Muscle of back (tissue), 11 donors: Measurements from ENCODE around the gene OXT. TPM values are rescaled to one million over a fixed set of nuclear protein-coding genes. Genes with fewer than 3 reads are reported as not detected.

Experiments used
- DNase-seq, 3 donors: peaks; one replicate each; pipeline versions ENCODE4 v3.0.0 to v3.0.0-alpha.2; 2013
- polyA plus RNA-seq, 10 donors: library from polyadenylated mRNA; unstranded; fragments of 120-200 nt; gene quantifications; one replicate each; pipeline ENCODE4 v1.2.1, GENCODE V29; 2013; ENCODE audit not compliant: insufficient read length in 10 of 10

Gene OXT
- polyA plus RNA-seq, 10 donors = 0.35 to 1.3 (median 0.74) TPM; not detected in 3

DNA sequence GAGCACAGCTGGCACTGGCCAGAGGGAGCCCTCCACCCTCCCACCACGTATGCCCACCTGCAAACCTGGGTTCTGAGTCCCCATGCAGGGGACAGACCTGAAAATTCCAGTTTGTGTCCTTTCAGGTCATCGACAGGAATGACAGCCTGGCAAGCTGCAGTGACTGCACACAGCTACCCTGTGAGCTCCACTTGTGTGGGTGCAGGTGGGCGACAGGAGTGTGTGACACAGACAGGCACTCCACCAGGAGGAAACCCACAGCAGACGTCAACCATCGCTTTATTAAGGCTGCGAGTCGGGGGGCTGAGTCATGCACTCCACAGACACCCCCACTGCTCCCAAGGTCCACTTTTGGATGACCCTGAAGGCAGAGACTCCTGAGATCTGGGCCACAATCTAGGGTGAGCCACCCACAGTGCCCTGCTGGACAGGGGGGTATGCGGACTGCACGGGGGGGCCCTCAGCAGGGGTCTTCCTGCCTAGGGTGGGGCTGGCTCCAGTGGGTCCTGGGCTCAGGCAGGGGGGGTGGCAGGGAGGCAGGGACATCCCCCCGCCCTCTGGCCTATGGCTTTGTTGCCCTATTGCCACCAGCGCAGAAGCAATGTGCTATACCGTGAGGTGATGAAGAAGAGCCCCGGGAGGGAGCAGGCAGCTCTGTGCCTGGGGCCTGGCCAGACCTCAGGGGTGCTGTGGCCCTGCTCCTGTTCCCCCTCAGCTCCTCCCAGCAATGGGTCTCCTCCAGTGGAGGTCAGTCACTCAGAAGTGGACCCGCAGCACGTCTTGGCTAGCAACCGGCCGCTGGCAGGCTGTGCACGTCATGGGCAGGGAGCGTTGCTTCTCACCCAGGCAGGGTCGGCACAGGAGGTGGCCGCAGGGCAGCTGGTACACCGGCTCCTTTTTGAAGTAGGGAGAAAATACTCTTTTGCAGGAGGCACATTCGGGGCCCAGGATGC is 38.2 kb downstream of the OXT start:
- no peak for DNase-seq

DNA sequence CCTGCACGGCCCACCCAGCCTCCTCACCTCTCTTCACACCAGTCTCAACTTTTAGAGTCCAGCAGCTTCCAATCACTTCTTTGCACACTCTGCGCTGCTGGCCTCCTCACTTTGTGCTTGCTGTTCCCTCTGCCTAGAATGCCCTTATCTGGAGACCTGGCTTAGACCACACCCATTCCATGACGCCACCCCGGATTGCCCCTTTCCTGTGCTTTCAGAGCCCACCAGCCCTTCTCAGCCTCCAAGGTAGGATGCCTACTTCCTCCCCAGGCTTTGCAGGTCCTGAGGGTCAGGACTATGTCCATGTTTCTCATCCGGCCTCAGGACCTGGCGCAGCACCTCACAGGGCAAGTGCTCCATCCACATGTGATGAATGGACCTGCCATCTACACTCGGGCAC is 40.1 kb downstream of the OXT start:
- DNase-seq = no peak

DNA sequence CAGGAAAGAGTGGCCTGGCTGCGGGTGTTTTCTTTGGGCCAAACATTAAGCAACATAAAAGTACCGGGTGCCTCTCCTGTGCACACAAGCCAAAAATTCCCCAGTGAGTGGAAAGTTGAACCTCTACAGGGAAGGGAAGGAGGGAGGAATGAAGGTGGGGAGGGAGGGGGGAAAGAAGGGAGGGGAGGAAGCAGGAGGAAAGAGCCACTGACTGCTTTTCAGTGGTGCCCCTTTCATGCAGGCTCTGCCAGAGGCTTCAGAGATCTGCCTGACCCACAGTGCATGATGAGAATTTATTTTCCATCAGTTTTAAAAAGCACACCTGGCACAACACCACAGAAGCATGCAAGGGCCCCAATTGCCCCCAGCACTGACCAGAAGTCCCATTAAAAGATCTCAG is 40.6 kb downstream of the OXT start:
- no peak for DNase-seq

- DNase-seq = peak; percentile 25 to 71 (median 55)
Measured at GRCh38 chr20:3115190-3116107, 44.0 kb downstream of the OXT start.

- DNase-seq = no peak
Measured at GRCh38 chr20:3116341-3116740, 44.9 kb downstream of the OXT start.

- peak; percentile 41 to 76 (median 69) for DNase-seq
Measured at GRCh38 chr20:3117839-3118379, 46.5 kb downstream of the OXT start.

DNA sequence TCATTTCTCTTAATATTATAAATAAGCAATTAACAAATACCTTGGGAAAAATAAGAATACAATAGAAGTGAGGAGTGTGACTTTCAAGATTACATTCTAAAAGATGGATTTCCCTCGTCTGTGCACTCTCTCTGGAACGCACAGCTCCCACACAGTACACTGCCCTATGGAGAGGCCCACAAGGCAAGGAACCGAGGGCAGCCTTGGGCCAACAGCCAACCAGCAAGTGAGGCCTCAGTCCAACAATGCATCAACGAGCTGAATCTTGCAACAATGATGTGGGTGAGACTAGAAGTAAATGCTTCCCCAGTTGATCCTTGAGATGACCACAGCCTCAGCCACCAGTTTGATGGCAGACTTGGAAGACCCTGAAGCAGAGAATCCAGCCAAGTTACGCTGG is 47.6 kb downstream of the OXT start:
- DNase-seq = no peak

DNA sequence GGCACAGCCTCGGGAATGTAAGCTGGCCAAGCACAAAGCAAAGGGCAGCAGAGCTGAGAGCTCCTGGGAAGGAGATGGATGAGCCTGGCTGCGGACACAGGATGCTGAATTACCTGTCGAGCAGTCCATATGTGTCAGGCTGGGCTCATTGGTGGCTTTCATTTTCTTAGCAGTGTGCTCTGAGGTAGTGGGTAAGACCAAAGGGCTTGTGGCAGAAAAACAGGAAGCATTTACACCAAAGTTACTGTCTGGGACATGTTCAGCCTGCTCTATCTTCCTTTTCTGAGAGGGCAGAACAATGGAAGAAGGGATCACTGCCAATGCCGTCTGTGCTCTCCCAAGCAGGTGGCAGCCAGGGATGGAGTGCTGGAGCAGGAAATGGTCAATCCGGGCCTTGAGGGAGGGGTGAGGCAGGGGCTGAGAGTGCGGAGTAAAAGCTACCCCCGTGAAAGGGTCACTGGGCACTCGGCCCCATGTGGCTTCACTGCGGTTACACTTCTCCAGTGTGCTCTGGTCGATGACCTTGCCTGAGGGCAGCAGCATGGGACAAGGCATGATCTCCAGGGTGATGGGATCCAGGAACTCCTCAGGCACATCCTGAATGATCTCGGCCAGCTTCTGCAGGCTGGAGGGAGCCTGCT is 50.0 kb downstream of the OXT start:
- DNase-seq = no peak

Other genes with a start within 250 kb of the OXT start
- 10 to 100 TPM; 19.9 to 37.6 (median 26.2) TPM for gene PCED1A, start 231.0 kb upstream of the OXT start, polyA plus RNA-seq
- 10 to 100 TPM; 19.1 to 24.9 (median 23.3) TPM for gene VPS16, start 230.9 kb upstream of the OXT start, polyA plus RNA-seq
- gene PTPRA, start 198.1 kb upstream of the OXT start, polyA plus RNA-seq = 10 to 100 TPM; 41.8 to 59.8 (median 52.2) TPM
- gene GNRH2, start 28.0 kb upstream of the OXT start, polyA plus RNA-seq = under 1 TPM in 5 of 10 donors, not detected in 5; 0.16 to 0.46 (median 0.27) TPM
- 10 to 100 TPM; 25.0 to 43.8 (median 32.2) TPM for gene MRPS26, start 25.6 kb upstream of the OXT start, polyA plus RNA-seq
- gene AVP, start 13.1 kb downstream of the OXT start, polyA plus RNA-seq = under 1 TPM in 3 of 10 donors, not detected in 7; 0.26 to 0.45 (median 0.28) TPM
- gene FASTKD5, start 88.2 kb downstream of the OXT start, polyA plus RNA-seq = 10 to 100 TPM in 9 of 10 donors, 1 to 10 TPM in 1; 8.9 to 12.8 (median 10.8) TPM
- gene UBOX5, start 88.2 kb downstream of the OXT start, polyA plus RNA-seq = 1 to 10 TPM; 5.2 to 9.1 (median 7.0) TPM
- 1 to 10 TPM; 2.6 to 4.3 (median 3.3) TPM for gene LZTS3, start 101.9 kb downstream of the OXT start, polyA plus RNA-seq
- 10 to 100 TPM; 23.7 to 33.4 (median 26.6) TPM for gene DDRGK1, start 133.1 kb downstream of the OXT start, polyA plus RNA-seq
- gene ITPA, start 137.9 kb downstream of the OXT start, polyA plus RNA-seq = 10 to 100 TPM; 28.9 to 46.7 (median 40.6) TPM
- gene SLC4A11, start 167.6 kb downstream of the OXT start, polyA plus RNA-seq = 1 to 10 TPM in 4 of 10 donors, under 1 TPM in 6; 0.44 to 1.5 (median 0.87) TPM